Fibroblast of skin of left quadriceps (primary cell): ENCODE results near the gene ANKRD44.

Experiments
- DNase-seq, 2 experiments: peaks; one replicate each; pipeline ENCODE4 v3.0.0-alpha.2; 2013; ENCODE audit warnings: low read depth in 2 of 2

ANKRD44 gene

GRCh38 chr2:197145471-197146056 lies 165.0 kb downstream of the ANKRD44 start:
- no peak for DNase-seq

GRCh38 chr2:197144183-197144582 lies 166.4 kb downstream of the ANKRD44 start:
- DNase-seq: no peak

GRCh38 chr2:197141702-197142473 lies 168.7 kb downstream of the ANKRD44 start:
- DNase-seq: no peak

GRCh38 chr2:197140045-197140444 lies 170.5 kb downstream of the ANKRD44 start:
- no peak for DNase-seq

GRCh38 chr2:197138506-197138905 lies 172.1 kb downstream of the ANKRD44 start:
- no peak for DNase-seq

GRCh38 chr2:197137826-197138477 lies 172.6 kb downstream of the ANKRD44 start:
- no peak for DNase-seq

GRCh38 chr2:197137231-197137630 lies 173.3 kb downstream of the ANKRD44 start:
- DNase-seq: no peak

GRCh38 chr2:197136452-197136851 lies 174.1 kb downstream of the ANKRD44 start:
- DNase-seq: no peak

GRCh38 chr2:197135806-197136205 lies 174.8 kb downstream of the ANKRD44 start:
- DNase-seq: no peak

GRCh38 chr2:197134206-197134605 lies 176.4 kb downstream of the ANKRD44 start:
- no peak for DNase-seq

- no peak for DNase-seq
Observed at GRCh38 chr2:197131558-197131855, 179.1 kb downstream of the ANKRD44 start.

- no peak for DNase-seq
Observed at GRCh38 chr2:197130318-197130717, 180.3 kb downstream of the ANKRD44 start.

GRCh38 chr2:197128897-197129296 lies 181.7 kb downstream of the ANKRD44 start:
- no peak for DNase-seq

- DNase-seq: no peak
Observed at GRCh38 chr2:197128126-197128525, 182.5 kb downstream of the ANKRD44 start.

- DNase-seq: no peak
Observed at GRCh38 chr2:197126630-197127352, 183.8 kb downstream of the ANKRD44 start.

GRCh38 chr2:197124639-197125390 lies 185.8 kb downstream of the ANKRD44 start:
- DNase-seq: no peak

GRCh38 chr2:197122821-197123220 lies 187.8 kb downstream of the ANKRD44 start:
- DNase-seq: no peak

- DNase-seq: no peak
Observed at GRCh38 chr2:197121756-197122385, 188.7 kb downstream of the ANKRD44 start.

GRCh38 chr2:197121255-197121654 lies 189.3 kb downstream of the ANKRD44 start:
- DNase-seq: no peak

GRCh38 chr2:197116306-197116879 lies 194.2 kb downstream of the ANKRD44 start:
- no peak for DNase-seq

GRCh38 chr2:197115325-197115724 lies 195.3 kb downstream of the ANKRD44 start:
- DNase-seq: no peak
